Transverse colon (tissue), 3 donors: ENCODE results near the gene RALGPS1.

Experiments
- POLR2A ChIP-seq: fragments of 450-650 bp; IDR thresholded peaks from one replicate; pipeline ENCODE4 v1.6.1; 2016; ENCODE audit warnings: antibody characterized with exemption, mild to moderate bottlenecking, moderate library complexity
- TF ChIP-seq, protein P1 (sequence below), 5 experiments: fragments of 200-600 bp in 3 of 5; fragments of 450-650 bp in 2 of 5; sonication (generic) in 3 of 5; IDR thresholded peaks; 1 replicate in 2 of 5; 2 replicates in 3 of 5; pipeline ENCODE4 v1.5.1; 2016 to 2017; ENCODE audit warnings: antibody characterized with exemption in 5 of 5, inconsistent platforms in 3 of 5, mild to moderate bottlenecking in 2 of 5, moderate library complexity in 1 of 5

DNA sequence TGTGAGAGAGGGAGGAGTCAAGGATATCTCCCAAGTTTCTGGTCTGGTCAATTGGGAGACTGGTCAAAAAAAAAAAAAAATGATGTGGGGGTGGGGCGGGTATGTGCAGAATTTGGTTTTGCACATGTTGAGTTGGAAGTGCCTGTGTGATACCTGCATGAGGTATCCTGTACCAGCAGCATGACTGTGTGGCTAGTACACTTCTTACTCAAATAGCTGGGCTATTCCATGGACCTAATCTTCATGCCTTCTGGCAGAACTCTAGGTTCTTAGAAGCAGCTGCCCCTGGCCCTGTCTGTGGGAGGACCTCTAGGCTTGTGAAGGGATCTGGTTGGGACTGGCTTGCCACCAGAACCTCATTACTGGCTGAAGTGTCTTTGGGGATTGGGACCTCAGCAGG lies 93.5 kb downstream of the RALGPS1 start:
- TF ChIP-seq POLR2A = no peak
- TF ChIP-seq, protein P1, sequence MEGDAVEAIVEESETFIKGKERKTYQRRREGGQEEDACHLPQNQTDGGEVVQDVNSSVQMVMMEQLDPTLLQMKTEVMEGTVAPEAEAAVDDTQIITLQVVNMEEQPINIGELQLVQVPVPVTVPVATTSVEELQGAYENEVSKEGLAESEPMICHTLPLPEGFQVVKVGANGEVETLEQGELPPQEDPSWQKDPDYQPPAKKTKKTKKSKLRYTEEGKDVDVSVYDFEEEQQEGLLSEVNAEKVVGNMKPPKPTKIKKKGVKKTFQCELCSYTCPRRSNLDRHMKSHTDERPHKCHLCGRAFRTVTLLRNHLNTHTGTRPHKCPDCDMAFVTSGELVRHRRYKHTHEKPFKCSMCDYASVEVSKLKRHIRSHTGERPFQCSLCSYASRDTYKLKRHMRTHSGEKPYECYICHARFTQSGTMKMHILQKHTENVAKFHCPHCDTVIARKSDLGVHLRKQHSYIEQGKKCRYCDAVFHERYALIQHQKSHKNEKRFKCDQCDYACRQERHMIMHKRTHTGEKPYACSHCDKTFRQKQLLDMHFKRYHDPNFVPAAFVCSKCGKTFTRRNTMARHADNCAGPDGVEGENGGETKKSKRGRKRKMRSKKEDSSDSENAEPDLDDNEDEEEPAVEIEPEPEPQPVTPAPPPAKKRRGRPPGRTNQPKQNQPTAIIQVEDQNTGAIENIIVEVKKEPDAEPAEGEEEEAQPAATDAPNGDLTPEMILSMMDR (IDR thresholded peaks at IDR 0.05) = no peak
